ENCODE data around the gene GALNT2.

GALNT2 gene

GRCh38 chr1:230057100-230057499, 9.9 kb upstream of the GALNT2 start:
- Histone ChIP-seq H4K20me1 (ENCODE audit: low read depth, low read length) (no peaks in the 10 kb centered on the region), H3K27me3 (ENCODE audit: low read length) (peaks cover 2% of the 10 kb centered on the region; the same call in 1 of the 2 replicates), H3K27ac (ENCODE audit: low read depth, low read length) (no peak overlapping the region), H2AFZ (ENCODE audit: low read depth, low read length, severe bottlenecking) (no peak overlapping the region), H3K4me3 (ENCODE audit: insufficient read depth, low read length, poor library complexity, severe bottlenecking) (no peak overlapping the region), H3K79me2 (ENCODE audit: insufficient read depth, low read length) (no peaks in the 10 kb centered on the region), H3K4me2 (ENCODE audit: low read depth, low read length, poor library complexity, severe bottlenecking) (no peak overlapping the region), H3F3A (ENCODE audit: insufficient read depth) (no peaks in the 10 kb centered on the region), H3K9me3 (ENCODE audit: insufficient read depth, low read length) (no peaks in the 10 kb centered on the region), H3K9ac (ENCODE audit: low read length) (no peak overlapping the region), H3K36me3 (ENCODE audit: low read length) (no peaks in the 10 kb centered on the region), H3K9me2 (replicated peaks; ENCODE audit: insufficient read depth, low read length) (no peaks in the 10 kb centered on the region)
- TF ChIP-seq, protein P1, sequence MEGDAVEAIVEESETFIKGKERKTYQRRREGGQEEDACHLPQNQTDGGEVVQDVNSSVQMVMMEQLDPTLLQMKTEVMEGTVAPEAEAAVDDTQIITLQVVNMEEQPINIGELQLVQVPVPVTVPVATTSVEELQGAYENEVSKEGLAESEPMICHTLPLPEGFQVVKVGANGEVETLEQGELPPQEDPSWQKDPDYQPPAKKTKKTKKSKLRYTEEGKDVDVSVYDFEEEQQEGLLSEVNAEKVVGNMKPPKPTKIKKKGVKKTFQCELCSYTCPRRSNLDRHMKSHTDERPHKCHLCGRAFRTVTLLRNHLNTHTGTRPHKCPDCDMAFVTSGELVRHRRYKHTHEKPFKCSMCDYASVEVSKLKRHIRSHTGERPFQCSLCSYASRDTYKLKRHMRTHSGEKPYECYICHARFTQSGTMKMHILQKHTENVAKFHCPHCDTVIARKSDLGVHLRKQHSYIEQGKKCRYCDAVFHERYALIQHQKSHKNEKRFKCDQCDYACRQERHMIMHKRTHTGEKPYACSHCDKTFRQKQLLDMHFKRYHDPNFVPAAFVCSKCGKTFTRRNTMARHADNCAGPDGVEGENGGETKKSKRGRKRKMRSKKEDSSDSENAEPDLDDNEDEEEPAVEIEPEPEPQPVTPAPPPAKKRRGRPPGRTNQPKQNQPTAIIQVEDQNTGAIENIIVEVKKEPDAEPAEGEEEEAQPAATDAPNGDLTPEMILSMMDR (IDR thresholded peaks at IDR 0.05; ENCODE audit: insufficient read depth, low read length, poor library complexity, severe bottlenecking) = no peak
- TF ChIP-seq EZH2phosphoT487 (conservative IDR thresholded peaks at IDR 0.05; ENCODE audit: low read length) = no peak

DNA sequence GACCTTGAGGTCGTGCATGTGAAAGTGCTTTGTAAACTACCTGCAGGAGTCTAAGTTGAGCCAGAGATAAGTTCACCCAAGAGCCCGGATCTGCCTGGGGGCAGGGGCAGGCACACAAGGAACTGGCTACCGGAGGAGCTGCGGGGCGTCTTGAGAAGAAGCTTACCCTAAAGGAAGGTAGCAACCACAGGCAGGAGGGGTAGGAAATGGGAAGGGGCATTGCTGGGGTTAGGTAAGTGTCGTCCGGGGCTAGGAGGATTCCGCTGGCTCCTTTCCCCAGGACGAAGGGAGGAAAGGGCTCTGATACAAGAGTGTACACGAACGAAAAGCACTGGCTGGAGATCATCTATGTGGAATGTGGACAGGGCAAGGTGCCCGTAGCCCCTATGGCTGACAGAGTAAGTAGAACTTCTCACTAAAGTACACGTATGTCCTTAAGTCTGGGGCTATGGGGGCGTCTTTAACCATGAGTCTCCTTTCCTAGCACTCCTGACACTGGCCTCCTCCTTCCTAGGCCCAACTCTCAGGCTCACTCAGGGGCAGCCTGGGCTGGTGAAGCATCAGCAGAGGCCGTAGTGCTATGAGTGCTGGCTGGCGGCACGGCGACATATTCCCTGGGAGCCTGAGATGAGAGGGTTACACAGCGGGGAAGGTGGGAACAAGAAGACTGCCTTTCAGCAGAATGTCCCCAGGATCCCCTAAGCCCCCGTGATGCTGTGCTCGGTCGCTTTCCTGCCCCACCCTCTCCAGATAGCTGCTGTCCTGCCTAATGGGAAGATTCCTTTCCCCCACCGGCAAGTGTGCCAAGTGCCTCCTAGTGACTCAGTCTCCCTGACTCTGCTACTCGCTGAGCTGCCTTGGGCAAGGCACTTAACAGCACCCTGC, 9.1 kb upstream of the GALNT2 start:
- H3K36me3 ChIP-seq (ENCODE audit: low read length) = no peaks in the 10 kb centered on the region
- H3K27me3 ChIP-seq (ENCODE audit: low read length) = peaks cover 2% of the 10 kb centered on the region; the same call in 1 of the 2 replicates
- no peaks in the 10 kb centered on the region for H4K20me1 ChIP-seq (ENCODE audit: low read depth, low read length)
- no peaks in the 10 kb centered on the region for H3K9me3 ChIP-seq (ENCODE audit: insufficient read depth, low read length)
- TF ChIP-seq EZH2phosphoT487 (conservative IDR thresholded peaks at IDR 0.05; ENCODE audit: low read length) = no peak
- TF ChIP-seq, protein P1 (IDR thresholded peaks at IDR 0.05; ENCODE audit: insufficient read depth, low read length, poor library complexity, severe bottlenecking) = no peak
- H2AFZ ChIP-seq (ENCODE audit: low read depth, low read length, severe bottlenecking) = no peak overlapping the region
- H3F3A ChIP-seq (ENCODE audit: insufficient read depth) = no peaks in the 10 kb centered on the region
- no peak overlapping the region for H3K9ac ChIP-seq (ENCODE audit: low read length)
- no peak overlapping the region for H3K4me3 ChIP-seq (ENCODE audit: insufficient read depth, low read length, poor library complexity, severe bottlenecking)
- H3K27ac ChIP-seq (ENCODE audit: low read depth, low read length) = no peak overlapping the region
- H3K79me2 ChIP-seq (ENCODE audit: insufficient read depth, low read length) = no peaks in the 10 kb centered on the region
- H3K4me2 ChIP-seq (ENCODE audit: low read depth, low read length, poor library complexity, severe bottlenecking) = no peak overlapping the region
- H3K9me2 ChIP-seq (replicated peaks; ENCODE audit: insufficient read depth, low read length) = no peaks in the 10 kb centered on the region

DNA sequence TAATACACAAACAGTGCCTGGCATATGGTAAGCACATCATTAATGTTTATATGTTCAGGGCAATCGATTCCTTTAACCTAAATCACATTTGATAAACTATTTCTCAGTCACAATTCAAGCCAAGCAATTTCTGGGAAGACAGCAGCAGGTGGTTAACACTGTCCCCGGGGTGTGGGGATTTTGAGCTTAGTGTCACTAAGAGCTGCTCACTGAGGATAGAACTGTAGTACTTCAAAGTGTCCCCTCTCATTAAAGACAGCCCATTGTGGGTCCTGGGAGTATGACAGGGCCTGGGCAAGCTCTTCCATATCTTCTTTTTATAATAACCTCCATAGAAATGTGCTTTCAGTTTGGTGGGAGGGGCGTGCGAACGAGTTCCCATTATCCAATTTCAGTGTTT, 8.4 kb upstream of the GALNT2 start:
- TF ChIP-seq, protein P1 (IDR thresholded peaks at IDR 0.05; ENCODE audit: insufficient read depth, low read length, poor library complexity, severe bottlenecking) = no peak
- TF ChIP-seq EZH2phosphoT487 (conservative IDR thresholded peaks at IDR 0.05; ENCODE audit: low read length) = no peak
- Histone ChIP-seq H3K79me2 (ENCODE audit: insufficient read depth, low read length) (no peaks in the 10 kb centered on the region), H4K20me1 (ENCODE audit: low read depth, low read length) (no peaks in the 10 kb centered on the region), H3K36me3 (ENCODE audit: low read length) (no peaks in the 10 kb centered on the region), H3K9me3 (ENCODE audit: insufficient read depth, low read length) (no peaks in the 10 kb centered on the region), H3K9me2 (replicated peaks; ENCODE audit: insufficient read depth, low read length) (no peaks in the 10 kb centered on the region), H3K27me3 (ENCODE audit: low read length) (peaks cover 2% of the 10 kb centered on the region; the same call in 1 of the 2 replicates), H3K4me2 (ENCODE audit: low read depth, low read length, poor library complexity, severe bottlenecking) (no peak overlapping the region), H3K4me3 (ENCODE audit: insufficient read depth, low read length, poor library complexity, severe bottlenecking) (no peak overlapping the region), H3K9ac (ENCODE audit: low read length) (no peak overlapping the region), H2AFZ (ENCODE audit: low read depth, low read length, severe bottlenecking) (no peak overlapping the region), H3F3A (ENCODE audit: insufficient read depth) (no peaks in the 10 kb centered on the region), H3K27ac (ENCODE audit: low read depth, low read length) (no peak overlapping the region)
